SK-N-MC (cell line): ENCODE results near the gene AXIN1.

Source experiments
- EZH2 ChIP-seq: fragments of 200-600 bp; sonication (generic); IDR thresholded peaks from one replicate; pipeline ENCODE4 v1.6.1; 2017; ENCODE audit warnings: antibody characterized with exemption
- FOXP2 ChIP-seq: optimal IDR thresholded peaks from 2 replicates; pipeline ENCODE3; 2011; ENCODE audit warnings: mild to moderate bottlenecking, moderate library complexity; ENCODE audit not compliant: insufficient read depth; ENCODE audit errors: extremely low read length, control extremely low read depth
- POLR2AphosphoS5 ChIP-seq: IDR thresholded peaks from 2 replicates; pipeline ENCODE4 v1.6.1; 2012; ENCODE audit warnings: mild to moderate bottlenecking, low read depth, low read length, borderline replicate concordance

GRCh38 chr16:314351-314750, 38.2 kb downstream of the AXIN1 start:
- no peak for TF ChIP-seq EZH2
- TF ChIP-seq POLR2AphosphoS5 = no peak
- TF ChIP-seq FOXP2 = no peak
